ENCODE data around the gene LMO2.

The LMO2 gene

GRCh38 chr11:33897761-33898375 is 6.0 kb upstream of the LMO2 start:
- no peaks in the 10 kb centered on the region for H3K79me2 ChIP-seq (ENCODE audit: low read length)
- H3K4me2 ChIP-seq (ENCODE audit: low read depth, low read length): no peak overlapping the region
- peaks cover 14% of the 10 kb centered on the region for H3F3A ChIP-seq (ENCODE audit: insufficient read depth, low read length)
- H3K36me3 ChIP-seq (replicated peaks; ENCODE audit: insufficient read depth, low read length): no peaks in the 10 kb centered on the region
- no peaks in the 10 kb centered on the region for H3K9me2 ChIP-seq (replicated peaks; ENCODE audit: insufficient read depth, low read length)
- no peaks in the 10 kb centered on the region for H3K9me3 ChIP-seq (replicated peaks; ENCODE audit: insufficient read depth, low read length)
- peaks cover 74% of the 10 kb centered on the region for H3K27me3 ChIP-seq (replicated peaks; ENCODE audit: insufficient read depth, low read length)
- no peaks in the 10 kb centered on the region for H4K20me1 ChIP-seq (ENCODE audit: insufficient read depth, low read length)
- H3K27ac ChIP-seq (ENCODE audit: low read length): no peak overlapping the region
- TF ChIP-seq EZH2phosphoT487 (IDR thresholded peaks at IDR 0.05; ENCODE audit: low read length) (no peak), CTCF (IDR thresholded peaks at IDR 0.05; ENCODE audit: low read length) (no peak), EZH2 (optimal IDR thresholded peaks at IDR 0.05; ENCODE audit: low read depth, low read length) (no peak)
- peaks cover 14% of the 10 kb centered on the region for H3K4me1 ChIP-seq (ENCODE audit: low read length)
- no peak overlapping the region for H2AFZ ChIP-seq (ENCODE audit: low read length)
- DNase-seq: no peak
- H3K4me3 ChIP-seq (ENCODE audit: low read length): no peak overlapping the region
- H3K9ac ChIP-seq (ENCODE audit: low read length): no peak overlapping the region

- Histone ChIP-seq H3K27ac (ENCODE audit: low read length) (no peak overlapping the region), H3K4me2 (ENCODE audit: low read depth, low read length) (no peak overlapping the region), H3F3A (ENCODE audit: insufficient read depth, low read length) (peaks cover 14% of the 10 kb centered on the region), H3K9me2 (replicated peaks; ENCODE audit: insufficient read depth, low read length) (no peaks in the 10 kb centered on the region), H3K4me3 (ENCODE audit: low read length) (no peak overlapping the region), H3K9ac (ENCODE audit: low read length) (no peak overlapping the region), H3K9me3 (replicated peaks; ENCODE audit: insufficient read depth, low read length) (no peaks in the 10 kb centered on the region), H4K20me1 (ENCODE audit: insufficient read depth, low read length) (no peaks in the 10 kb centered on the region), H3K36me3 (replicated peaks; ENCODE audit: insufficient read depth, low read length) (no peaks in the 10 kb centered on the region), H3K4me1 (ENCODE audit: low read length) (peaks cover 14% of the 10 kb centered on the region), H3K79me2 (ENCODE audit: low read length) (no peaks in the 10 kb centered on the region), H3K27me3 (replicated peaks; ENCODE audit: insufficient read depth, low read length) (peaks cover 74% of the 10 kb centered on the region), H2AFZ (ENCODE audit: low read length) (no peak overlapping the region)
- no peak for DNase-seq
- no peak for TF ChIP-seq EZH2phosphoT487 (IDR thresholded peaks at IDR 0.05; ENCODE audit: low read length)
- no peak for TF ChIP-seq CTCF (IDR thresholded peaks at IDR 0.05; ENCODE audit: low read length)
- no peak for TF ChIP-seq EZH2 (optimal IDR thresholded peaks at IDR 0.05; ENCODE audit: low read depth, low read length)
Observed at GRCh38 chr11:33896911-33897310, 5.0 kb upstream of the LMO2 start.

- H3K4me1 ChIP-seq (ENCODE audit: low read length): peaks cover 14% of the 10 kb centered on the region
- H3F3A ChIP-seq (ENCODE audit: insufficient read depth, low read length): peaks cover 14% of the 10 kb centered on the region
- no peaks in the 10 kb centered on the region for H4K20me1 ChIP-seq (ENCODE audit: insufficient read depth, low read length)
- no peaks in the 10 kb centered on the region for H3K36me3 ChIP-seq (replicated peaks; ENCODE audit: insufficient read depth, low read length)
- no peak overlapping the region for H3K4me2 ChIP-seq (ENCODE audit: low read depth, low read length)
- no peaks in the 10 kb centered on the region for H3K79me2 ChIP-seq (ENCODE audit: low read length)
- no peak for DNase-seq
- TF ChIP-seq CTCF (IDR thresholded peaks at IDR 0.05; ENCODE audit: low read length): no peak
- TF ChIP-seq EZH2 (optimal IDR thresholded peaks at IDR 0.05; ENCODE audit: low read depth, low read length): no peak
- TF ChIP-seq EZH2phosphoT487 (IDR thresholded peaks at IDR 0.05; ENCODE audit: low read length): no peak
- no peaks in the 10 kb centered on the region for H3K9me3 ChIP-seq (replicated peaks; ENCODE audit: insufficient read depth, low read length)
- H3K9ac ChIP-seq (ENCODE audit: low read length): no peak overlapping the region
- H3K27me3 ChIP-seq (replicated peaks; ENCODE audit: insufficient read depth, low read length): peaks cover 82% of the 10 kb centered on the region
- no peaks in the 10 kb centered on the region for H3K9me2 ChIP-seq (replicated peaks; ENCODE audit: insufficient read depth, low read length)
- H3K4me3 ChIP-seq (ENCODE audit: low read length): no peak overlapping the region
- no peak overlapping the region for H3K27ac ChIP-seq (ENCODE audit: low read length)
- H2AFZ ChIP-seq (ENCODE audit: low read length): no peak overlapping the region
Observed at GRCh38 chr11:33895752-33896137, 3.9 kb upstream of the LMO2 start.

Data from MM.1S (cell line).